Hematopoietic multipotent progenitor cell treated with erythropoietin and hydrocortisone succinate and interleukin-3 and kit ligand, for 6 days (in vitro differentiated cells): ENCODE data around the gene SPRR5.

Source experiments
- DNase-seq: peaks from one replicate; pipeline ENCODE4 v3.0.0-alpha.2; 2015

The SPRR5 gene

GRCh38 chr1:152986578-152986977, 39.6 kb downstream of the SPRR5 start:
- no peak for DNase-seq

GRCh38 chr1:152993186-152993585, 46.2 kb downstream of the SPRR5 start:
- DNase-seq = no peak

DNA sequence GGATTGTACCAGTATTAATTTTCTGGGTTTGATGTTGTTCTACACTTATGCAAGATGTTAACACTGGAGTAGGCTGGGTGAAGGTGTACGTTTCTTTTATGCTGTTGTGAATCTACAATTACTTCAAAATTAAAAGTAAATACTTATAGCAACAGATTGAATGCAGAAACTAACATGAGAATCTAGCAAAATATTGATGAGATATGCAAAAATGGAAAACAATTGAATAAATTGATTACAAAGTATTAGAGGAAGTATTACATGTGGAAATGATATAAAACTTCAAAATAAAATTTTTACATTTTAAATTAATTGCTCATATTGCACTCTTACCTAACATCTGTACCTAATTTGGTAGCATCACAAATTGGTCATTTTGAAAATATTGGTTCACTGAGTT, 48.8 kb downstream of the SPRR5 start:
- DNase-seq = no peak

GRCh38 chr1:152996633-152997400, 49.8 kb downstream of the SPRR5 start:
- no peak for DNase-seq

DNA sequence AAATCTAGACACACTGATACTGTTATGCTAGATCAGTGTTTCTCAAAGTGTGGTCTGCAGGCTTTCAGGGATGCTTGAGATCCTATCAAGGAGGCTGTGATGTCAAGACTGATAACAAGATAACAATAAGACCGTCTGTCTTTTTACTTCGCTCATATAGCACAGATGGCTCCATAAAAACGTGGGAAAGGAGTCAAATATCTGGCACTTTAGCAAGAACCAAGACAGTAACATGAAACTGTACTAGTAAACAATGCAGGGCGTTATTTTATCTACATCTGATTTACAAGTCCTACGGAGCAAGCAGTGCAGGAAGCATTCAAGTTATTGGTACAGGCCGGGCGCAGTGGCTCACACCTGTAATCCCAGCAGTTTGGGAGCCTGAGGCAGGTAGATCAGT, 50.9 kb downstream of the SPRR5 start:
- no peak for DNase-seq

GRCh38 chr1:152998476-152998875, 51.5 kb downstream of the SPRR5 start:
- DNase-seq = no peak
